ENCODE results near the gene ZMIZ1. TPM values are rescaled to one million over a fixed set of nuclear protein-coding genes. Genes with fewer than 3 reads are reported as not detected.

Gene ZMIZ1
- total RNA-seq, 1 experiment from 2014 or later: 42.3 TPM

GRCh38 chr10:79145517-79146470 lies 77.0 kb downstream of the ZMIZ1 start:
- Mint-ChIP-seq H3K4me3 (ENCODE audit: unreplicated experiment) (no peak overlapping the region), H3K27ac (ENCODE audit: unreplicated experiment) (peak overlapping the region; percentile 36), H3K27me3 (ENCODE audit: insufficient read depth, unreplicated experiment) (no peaks in the 10 kb centered on the region), H3K4me1 (ENCODE audit: low read depth, unreplicated experiment) (peaks cover 23% of the 10 kb centered on the region), H3K9me3 (ENCODE audit: unreplicated experiment) (no peaks in the 10 kb centered on the region), H3K36me3 (ENCODE audit: insufficient read depth, unreplicated experiment) (peaks cover 37% of the 10 kb centered on the region)
- Histone ChIP-seq H3K36me3 (ENCODE audit: control insufficient read depth, insufficient read depth, low read length) (peaks cover 3% of the 10 kb centered on the region), H3K9me3 (no peaks in the 10 kb centered on the region), H3K4me3 (ENCODE audit: low read depth, low read length) (no peak overlapping the region), H3K27me3 (replicated peaks; ENCODE audit: control insufficient read depth, insufficient read depth, low read length) (no peaks in the 10 kb centered on the region), H3K4me1 (peaks cover 34% of the 10 kb centered on the region)
- no TSS peak for BruUV-seq (replicated peaks)
- no peak for DNase-seq
- TF ChIP-seq CTCF (IDR thresholded peaks at IDR 0.05; ENCODE audit: insufficient read depth in 1 of 2, low read depth in 1 of 2, low read length in 1 of 2, severe bottlenecking in 1 of 2, unreplicated experiment in 1 of 2): no peak
- POLR2A ChIA-PET: interaction anchor here (0.6 kb wide), 1 partner anchor 12 kb away, joined by 3 read pairs; no protein-coding TSS in a partner anchor
- intact Hi-C loops (cut with micrococcal nuclease; ENCODE audit: unreplicated experiment): no loop called here
- CTCF ChIA-PET: no interaction called here

- POLR2A ChIA-PET: no interaction called here
- DNase-seq: no peak
- H3K4me3 Mint-ChIP-seq (ENCODE audit: unreplicated experiment): no peak overlapping the region
- H3K36me3 ChIP-seq (ENCODE audit: control insufficient read depth, insufficient read depth, low read length): peaks cover 3% of the 10 kb centered on the region
- peaks cover 36% of the 10 kb centered on the region for H3K4me1 ChIP-seq
- H3K9me3 Mint-ChIP-seq (ENCODE audit: unreplicated experiment): no peaks in the 10 kb centered on the region
- H3K4me1 Mint-ChIP-seq (ENCODE audit: low read depth, unreplicated experiment): peaks cover 21% of the 10 kb centered on the region
- H3K4me3 ChIP-seq (ENCODE audit: low read depth, low read length): no peak overlapping the region
- intact Hi-C loops (cut with micrococcal nuclease; ENCODE audit: unreplicated experiment): no loop called here
- CTCF ChIA-PET: no interaction called here
- no TSS peak for BruUV-seq (replicated peaks)
- H3K27me3 Mint-ChIP-seq (ENCODE audit: insufficient read depth, unreplicated experiment): no peaks in the 10 kb centered on the region
- no peak for TF ChIP-seq CTCF (IDR thresholded peaks at IDR 0.05; ENCODE audit: insufficient read depth in 1 of 2, low read depth in 1 of 2, low read length in 1 of 2, severe bottlenecking in 1 of 2, unreplicated experiment in 1 of 2)
- H3K27ac Mint-ChIP-seq (ENCODE audit: unreplicated experiment): peak overlapping the region; percentile 24
- H3K27me3 ChIP-seq (replicated peaks; ENCODE audit: control insufficient read depth, insufficient read depth, low read length): no peaks in the 10 kb centered on the region
- H3K36me3 Mint-ChIP-seq (ENCODE audit: insufficient read depth, unreplicated experiment): peaks cover 34% of the 10 kb centered on the region
- H3K9me3 ChIP-seq: no peaks in the 10 kb centered on the region
Measured at GRCh38 chr10:79146611-79147130, 77.9 kb downstream of the ZMIZ1 start.

GRCh38 chr10:79147306-79147705 lies 78.5 kb downstream of the ZMIZ1 start:
- peaks cover 31% of the 10 kb centered on the region for H3K36me3 Mint-ChIP-seq (ENCODE audit: insufficient read depth, unreplicated experiment)
- Histone ChIP-seq H3K4me3 (ENCODE audit: low read depth, low read length) (no peak overlapping the region), H3K9me3 (no peaks in the 10 kb centered on the region), H3K27me3 (replicated peaks; ENCODE audit: control insufficient read depth, insufficient read depth, low read length) (no peaks in the 10 kb centered on the region), H3K36me3 (ENCODE audit: control insufficient read depth, insufficient read depth, low read length) (peaks cover 3% of the 10 kb centered on the region), H3K4me1 (peaks cover 40% of the 10 kb centered on the region)
- H3K4me3 Mint-ChIP-seq (ENCODE audit: unreplicated experiment): no peak overlapping the region
- ChIA-PET POLR2A (no interaction called here), CTCF (no interaction called here)
- H3K4me1 Mint-ChIP-seq (ENCODE audit: low read depth, unreplicated experiment): peaks cover 15% of the 10 kb centered on the region
- intact Hi-C loops (cut with micrococcal nuclease; ENCODE audit: unreplicated experiment): no loop called here
- BruUV-seq (replicated peaks): no TSS peak
- no peaks in the 10 kb centered on the region for H3K27me3 Mint-ChIP-seq (ENCODE audit: insufficient read depth, unreplicated experiment)
- H3K27ac Mint-ChIP-seq (ENCODE audit: unreplicated experiment): peak overlapping the region; percentile 24
- TF ChIP-seq CTCF (IDR thresholded peaks at IDR 0.05; ENCODE audit: insufficient read depth in 1 of 2, low read depth in 1 of 2, low read length in 1 of 2, severe bottlenecking in 1 of 2, unreplicated experiment in 1 of 2): no peak
- H3K9me3 Mint-ChIP-seq (ENCODE audit: unreplicated experiment): no peaks in the 10 kb centered on the region
- DNase-seq: no peak

Data from Caco-2 (cell line).